Stimulated activated CD8-positive, alpha-beta memory T cell treated with anti-CD3 and anti-CD28 coated beads, Interleukin-2, amount 100 ng/mL, for 1 hour (primary cell): Measurements from ENCODE around the gene ADIRF.
"Not testable (repeated sequence)": the region's sequence is repeated elsewhere in the genome, so short reads cannot be mapped to it uniquely, and the experiment has no call there.

ENCODE experiments used
- DNase-seq, 2 donors: peaks; one replicate each; pipeline ENCODE4 v3.0.0-alpha.2; 2020; ENCODE audit warnings: low read depth in 2 of 2

Gene ADIRF

GRCh38 chr10:86946213-86947155, 21.8 kb upstream of the ADIRF start:
- no peak for DNase-seq

GRCh38 chr10:86947806-86948205, 20.5 kb upstream of the ADIRF start:
- DNase-seq = not testable (repeated sequence)

- DNase-seq = no peak
Measured at GRCh38 chr10:86950349-86950748, 17.9 kb upstream of the ADIRF start.

GRCh38 chr10:86951184-86951761, 17.0 kb upstream of the ADIRF start:
- DNase-seq = no peak

GRCh38 chr10:86952106-86952505, 16.2 kb upstream of the ADIRF start:
- no peak for DNase-seq

- DNase-seq = not testable (repeated sequence)
Measured at GRCh38 chr10:86952697-86953096, 15.6 kb upstream of the ADIRF start.

- no peak for DNase-seq
Measured at GRCh38 chr10:86953747-86954680, 14.3 kb upstream of the ADIRF start.

- no peak for DNase-seq
Measured at GRCh38 chr10:86954681-86955500, 13.4 kb upstream of the ADIRF start.

GRCh38 chr10:86955501-86956194, 12.6 kb upstream of the ADIRF start:
- no peak for DNase-seq

GRCh38 chr10:86956195-86956847, 12.0 kb upstream of the ADIRF start:
- DNase-seq = no peak

GRCh38 chr10:86956848-86957448, 11.3 kb upstream of the ADIRF start:
- no peak for DNase-seq

GRCh38 chr10:86957471-86958115, 10.7 kb upstream of the ADIRF start, which contains the start of gene MMRN2:
TSS of gene MMRN2 (minus strand) at chr10:86957615. CDS start at chr10:86957541, 74 bp downstream.
- DNase-seq = no peak

GRCh38 chr10:86958116-86958900, 10.0 kb upstream of the ADIRF start, which contains the start of gene SNCG:
TSS of gene SNCG (plus strand) at chr10:86958599. CDS start at chr10:86958698, 99 bp downstream.
- no peak for DNase-seq

GRCh38 chr10:86958901-86959736, 9.2 kb upstream of the ADIRF start:
- no peak for DNase-seq

GRCh38 chr10:86959737-86960002, 8.6 kb upstream of the ADIRF start:
- DNase-seq = no peak

GRCh38 chr10:86960003-86960862, 8.0 kb upstream of the ADIRF start:
- DNase-seq = no peak
